Activated CD4-positive, alpha-beta T cell treated with anti-CD3 and anti-CD28 coated beads, Interleukin-10, Interleukin-2, amounts not matched to agents 100 ng/mL and 50 ng/mL, durations not matched to agents 16 hours and 8 hours (primary cell): ENCODE results near the gene ALDH5A1.
A peak's percentile ranks its signal among the peaks of the same experiment; 100 is the strongest.

Source experiments
- DNase-seq: peaks from one replicate; pipeline ENCODE4 v3.0.0-alpha.2; 2020

Gene ALDH5A1

GRCh38 chr6:24494821-24495795, at the start of gene ALDH5A1:
TSS of gene ALDH5A1 (plus strand) at chr6:24494969. CDS start at chr6:24494997, 28 bp downstream.
- DNase-seq, result peak; percentile 80

DNA sequence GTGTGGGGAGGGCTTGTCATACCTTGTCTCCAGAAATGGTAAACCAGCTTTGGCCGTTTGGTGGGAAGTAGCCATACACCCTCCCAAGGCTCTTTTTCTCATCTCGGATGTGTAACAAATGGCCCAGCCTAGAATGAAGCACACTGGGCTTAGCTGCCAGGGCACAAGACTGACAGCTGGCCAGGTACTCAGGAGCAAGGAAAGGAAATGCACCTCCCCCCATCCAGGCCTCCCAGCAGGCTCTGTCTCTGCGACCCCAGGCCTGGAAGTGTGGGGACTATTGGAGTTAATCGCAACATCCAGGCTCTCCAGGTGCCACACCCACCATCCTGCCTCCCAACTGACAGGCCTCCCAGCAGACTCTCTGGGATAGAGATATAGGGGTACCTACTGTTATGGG, 49.1 kb upstream of the ALDH5A1 start:
- DNase-seq, result no peak

DNA sequence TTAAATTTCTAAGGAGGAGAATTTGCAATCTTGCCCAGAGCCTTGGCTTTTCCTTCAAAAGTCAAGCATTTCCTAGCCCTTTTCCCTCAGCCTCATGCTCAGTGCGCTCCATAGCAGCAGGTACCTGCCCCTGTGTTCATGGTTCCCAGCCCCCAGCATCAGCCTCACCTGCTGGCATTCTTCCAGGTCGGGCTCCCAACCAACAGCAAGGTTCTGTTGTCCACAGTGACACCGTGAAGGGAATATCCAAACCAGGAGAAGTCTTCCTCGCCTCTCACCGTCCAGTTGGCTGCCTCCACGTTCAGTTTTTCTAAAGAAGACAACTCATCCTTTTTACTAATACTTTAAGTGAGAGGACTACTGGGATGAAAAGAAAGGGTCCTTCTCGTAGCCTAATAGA, 48.1 kb upstream of the ALDH5A1 start:
- DNase-seq, result no peak

GRCh38 chr6:24448396-24448795, 46.4 kb upstream of the ALDH5A1 start:
- DNase-seq, result no peak

DNA sequence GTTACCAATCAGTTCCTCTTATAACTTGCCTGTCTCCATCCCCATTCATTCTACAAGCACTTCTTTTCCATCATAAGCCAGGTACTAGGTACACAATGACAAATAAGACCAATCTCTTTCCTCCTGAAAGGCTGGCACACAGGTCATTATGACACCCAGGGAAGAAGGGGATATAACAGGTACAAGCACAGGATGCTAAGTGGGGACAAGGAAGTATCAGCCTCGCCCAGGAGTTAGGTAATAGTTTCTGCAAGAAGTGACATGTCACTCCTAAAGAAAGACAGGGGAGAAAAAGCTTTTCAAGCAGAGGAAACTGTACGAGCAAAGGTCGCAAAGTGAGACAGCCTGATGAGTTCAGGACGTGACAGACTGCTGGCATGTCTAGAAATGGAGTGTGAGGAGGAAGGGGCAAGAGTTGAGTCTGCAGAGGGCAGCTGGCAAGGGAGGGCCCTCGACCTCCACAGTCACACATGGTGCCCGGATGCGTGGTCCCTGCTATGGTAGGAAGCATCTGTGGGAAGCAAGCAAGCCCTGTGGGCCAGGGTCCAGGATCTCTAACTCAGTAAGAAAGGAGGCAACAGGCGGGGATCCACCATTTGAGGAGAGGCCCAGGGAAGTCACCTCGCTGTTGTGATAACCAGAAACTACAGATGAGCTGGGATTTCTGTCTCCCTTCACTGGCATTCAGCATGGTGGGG, 45.8 kb upstream of the ALDH5A1 start:
- no peak for DNase-seq

DNA sequence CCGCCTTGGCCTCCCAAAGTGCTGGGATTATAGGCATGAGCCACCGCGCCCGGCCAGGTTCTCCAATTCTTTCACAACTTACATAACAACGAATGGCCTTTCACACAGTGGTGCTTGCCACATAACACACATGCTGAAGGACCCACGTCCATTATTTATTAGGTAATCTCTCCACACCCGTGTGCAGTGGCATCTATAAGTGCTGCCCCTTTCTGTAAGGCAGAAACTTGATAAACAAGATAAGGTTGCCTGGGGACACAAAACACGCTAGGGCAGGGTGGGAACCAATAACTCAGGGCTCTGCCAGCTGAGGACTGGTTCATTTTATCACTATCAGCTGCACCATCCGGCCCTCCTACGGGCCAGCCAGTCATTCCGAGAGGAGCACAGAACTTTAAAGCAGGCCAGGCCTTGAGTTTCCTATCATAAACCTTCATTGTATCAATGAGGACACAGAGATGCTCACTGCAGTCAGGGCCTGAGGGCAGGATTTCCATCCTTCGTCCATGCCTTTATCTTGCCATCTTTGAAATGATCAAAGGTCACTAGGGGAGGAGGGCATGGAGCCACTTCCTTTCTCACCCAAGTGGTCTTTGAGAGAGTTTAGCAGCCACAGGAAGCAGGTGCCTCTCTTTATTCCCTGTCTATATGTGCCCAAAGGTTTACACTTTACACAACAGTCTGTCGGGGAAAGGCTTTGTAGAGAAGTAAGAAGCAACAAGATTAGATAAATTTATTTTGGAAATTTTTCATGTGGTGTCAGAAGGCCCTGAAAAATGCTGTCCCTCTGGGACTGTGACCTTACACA, 43.0 kb upstream of the ALDH5A1 start:
- DNase-seq, result no peak

DNA sequence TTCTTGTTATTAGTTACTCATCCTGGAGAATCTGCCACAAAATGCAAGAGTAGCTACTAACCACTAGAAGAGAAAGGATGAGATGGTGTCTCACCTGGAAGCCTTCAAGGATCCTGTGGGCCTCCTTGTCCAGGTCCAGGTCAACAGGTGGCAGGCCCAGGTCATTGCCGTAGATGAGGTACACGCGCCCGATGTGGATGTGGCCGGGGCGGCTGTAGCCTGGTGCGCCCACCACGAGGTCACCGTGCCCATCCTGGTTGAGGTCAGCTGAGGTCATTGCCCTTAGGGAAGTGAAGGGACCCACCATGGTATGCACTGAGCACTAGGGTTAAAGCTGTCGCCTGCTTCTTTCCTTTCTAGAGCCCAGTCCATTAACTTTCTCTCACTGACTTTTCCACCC, 40.8 kb upstream of the ALDH5A1 start:
- DNase-seq, result no peak

DNA sequence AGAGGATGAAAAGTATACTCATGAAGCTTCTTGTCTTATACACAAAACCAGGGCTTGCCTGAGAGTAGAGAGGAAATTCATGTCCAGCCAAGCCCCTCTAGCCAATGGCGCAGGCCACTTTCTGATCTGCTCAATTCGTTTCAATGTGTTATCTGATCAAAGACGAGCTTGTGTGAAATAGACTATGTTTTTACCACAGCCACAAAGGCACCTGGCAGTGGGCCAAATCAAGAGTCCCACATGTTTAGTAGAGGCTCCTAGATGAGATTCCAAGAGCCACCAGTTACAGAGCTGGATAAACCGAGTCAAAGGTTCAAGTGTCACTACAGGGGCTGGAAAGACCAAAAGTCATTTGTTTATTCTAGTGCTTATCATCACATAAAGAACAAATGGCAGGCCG, 40.3 kb upstream of the ALDH5A1 start:
- DNase-seq, result no peak

DNA sequence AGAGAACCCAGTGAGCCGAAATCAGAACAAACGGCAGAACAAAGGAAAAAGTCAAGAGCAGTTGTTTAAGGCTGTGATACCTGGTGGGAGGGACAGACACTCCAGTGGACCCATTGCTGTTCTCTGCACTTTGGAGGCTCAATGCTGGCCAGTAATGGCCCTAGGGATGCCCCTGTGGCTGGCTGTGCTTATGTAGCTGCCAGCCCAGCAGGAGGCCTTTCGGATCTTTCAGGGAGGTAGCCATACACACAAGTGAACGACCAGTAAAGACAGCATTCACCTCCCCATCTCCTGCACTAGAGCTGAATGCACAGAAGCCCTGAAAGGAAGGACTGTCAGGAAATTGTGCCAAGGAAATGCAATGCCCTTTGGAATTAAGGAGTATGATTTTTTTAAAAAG, 39.7 kb upstream of the ALDH5A1 start:
- no peak for DNase-seq

- no peak for DNase-seq
These were observed 36.6 kb upstream of the ALDH5A1 start for GRCh38 chr6:24458134-24458533.

GRCh38 chr6:24458941-24459340, 35.8 kb upstream of the ALDH5A1 start:
- no peak for DNase-seq

DNA sequence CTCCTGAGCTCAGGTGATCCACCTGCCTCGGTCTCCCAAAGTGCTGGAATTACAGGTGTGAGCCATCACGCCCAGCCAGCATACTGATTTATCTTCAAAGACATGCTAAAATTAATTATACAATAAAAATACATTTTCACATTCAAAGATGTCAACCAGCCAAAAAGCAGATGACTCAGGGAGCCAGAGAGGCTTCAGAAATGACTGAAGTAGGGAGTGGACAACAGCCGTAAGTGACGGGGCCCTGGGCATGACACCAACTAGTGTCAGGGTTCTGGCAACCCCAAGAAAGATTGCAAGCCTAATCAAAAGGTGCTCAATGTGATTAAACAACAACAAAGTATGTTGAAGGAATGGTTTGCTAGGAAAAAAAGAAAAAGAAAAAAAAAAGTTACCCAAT, 33.8 kb upstream of the ALDH5A1 start:
- DNase-seq, result no peak

DNA sequence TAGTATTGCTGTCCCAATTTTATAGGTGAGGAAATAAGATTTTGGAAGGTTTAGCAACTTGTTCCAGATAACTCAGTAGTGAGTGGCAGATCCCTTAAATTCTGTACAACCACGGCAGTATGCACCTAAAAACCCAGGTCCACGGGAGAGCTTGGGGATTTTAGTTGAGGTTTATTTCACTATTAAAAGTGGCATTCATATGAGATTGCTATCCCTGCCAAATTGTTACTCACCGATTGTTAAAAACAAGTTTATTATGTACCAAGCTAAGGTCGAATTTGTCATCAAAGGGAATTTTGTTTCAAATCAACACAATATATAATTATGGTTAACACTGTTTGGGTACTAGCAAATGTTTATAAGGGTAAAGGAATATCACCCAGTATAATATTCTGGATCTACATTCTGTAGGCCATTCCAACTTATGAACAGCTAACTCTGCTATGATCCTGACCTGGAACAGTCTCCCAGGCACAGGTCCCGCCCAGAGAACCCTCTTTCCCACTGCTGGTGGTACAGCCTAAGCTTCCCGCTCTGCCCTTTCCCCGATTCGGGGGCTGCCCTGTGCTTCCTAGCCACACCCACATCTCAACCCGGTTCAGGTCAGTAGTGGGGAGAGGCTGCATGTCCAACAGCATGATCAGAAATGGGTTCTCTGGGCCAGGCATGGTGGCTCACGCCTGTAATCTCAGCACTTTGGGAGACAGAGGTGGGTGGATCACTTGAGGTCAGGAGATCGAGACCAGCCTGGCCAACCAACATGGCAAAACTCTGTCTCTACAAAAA, 30.3 kb upstream of the ALDH5A1 start:
- DNase-seq, result no peak

- DNase-seq, result no peak
These were observed 25.0 kb upstream of the ALDH5A1 start for GRCh38 chr6:24469811-24470210.

DNA sequence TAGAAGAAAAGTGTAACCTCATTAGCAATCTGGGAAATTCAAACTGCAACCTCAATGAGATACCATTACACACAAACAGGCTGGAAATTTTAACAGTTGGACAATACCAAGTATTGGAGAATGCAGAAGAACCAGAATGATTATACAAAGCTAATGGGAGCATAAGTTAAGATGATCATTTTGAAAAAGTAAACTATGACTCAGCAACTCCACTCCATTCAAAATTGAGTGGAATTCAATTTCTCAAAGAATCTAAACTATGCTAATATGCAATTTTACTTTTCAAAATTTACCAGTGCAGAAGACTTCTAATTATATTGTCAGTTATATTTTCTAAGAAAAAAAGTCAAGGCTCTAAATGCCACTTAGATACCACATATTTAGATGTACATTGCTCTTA, 22.6 kb upstream of the ALDH5A1 start:
- no peak for DNase-seq

GRCh38 chr6:24476631-24477030, 18.1 kb upstream of the ALDH5A1 start:
- DNase-seq, result no peak

DNA sequence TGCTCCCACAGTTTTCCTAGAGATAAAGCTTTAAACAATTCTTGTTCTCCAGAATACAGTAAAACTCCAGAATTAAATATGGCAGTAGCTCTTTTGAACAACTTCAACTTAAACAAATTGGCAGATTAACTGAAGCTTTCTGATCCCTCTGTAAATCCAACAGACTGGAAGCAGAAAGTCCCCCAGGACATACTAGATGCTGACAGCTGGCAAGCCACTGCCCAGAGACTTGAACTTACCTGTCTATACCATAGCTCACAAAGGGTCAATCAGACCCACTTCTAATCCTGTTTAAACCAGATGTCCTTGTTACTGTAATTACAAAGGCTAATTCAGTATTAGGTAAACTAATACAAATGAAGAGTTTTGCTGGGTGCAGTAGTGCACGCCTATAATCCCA, 17.7 kb upstream of the ALDH5A1 start:
- DNase-seq, result no peak

- DNase-seq, result no peak
These were observed 15.9 kb upstream of the ALDH5A1 start for GRCh38 chr6:24478903-24479302.

DNA sequence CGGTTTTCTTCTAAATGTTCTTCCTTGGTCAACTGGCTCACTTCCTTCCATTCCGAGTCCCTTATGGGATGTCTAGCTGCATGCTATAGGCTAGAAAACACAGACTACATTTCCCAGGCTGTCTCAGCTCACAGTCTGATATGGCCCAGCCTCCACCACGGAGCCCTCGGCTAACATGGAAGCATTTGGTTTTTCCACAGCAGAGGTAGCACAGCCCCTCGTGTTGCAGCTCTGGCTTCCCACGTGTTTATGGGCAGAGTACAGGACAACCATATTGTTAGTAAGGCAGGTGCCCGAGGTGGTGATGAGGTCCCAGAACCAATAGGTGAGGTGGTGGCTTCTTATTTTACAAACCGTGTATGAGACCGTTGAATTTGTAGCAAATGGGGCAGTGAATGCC, 14.1 kb upstream of the ALDH5A1 start:
- DNase-seq, result no peak

GRCh38 chr6:24481449-24481848, 13.3 kb upstream of the ALDH5A1 start:
- DNase-seq, result no peak

GRCh38 chr6:24484657-24485323, 10.0 kb upstream of the ALDH5A1 start:
- no peak for DNase-seq

DNA sequence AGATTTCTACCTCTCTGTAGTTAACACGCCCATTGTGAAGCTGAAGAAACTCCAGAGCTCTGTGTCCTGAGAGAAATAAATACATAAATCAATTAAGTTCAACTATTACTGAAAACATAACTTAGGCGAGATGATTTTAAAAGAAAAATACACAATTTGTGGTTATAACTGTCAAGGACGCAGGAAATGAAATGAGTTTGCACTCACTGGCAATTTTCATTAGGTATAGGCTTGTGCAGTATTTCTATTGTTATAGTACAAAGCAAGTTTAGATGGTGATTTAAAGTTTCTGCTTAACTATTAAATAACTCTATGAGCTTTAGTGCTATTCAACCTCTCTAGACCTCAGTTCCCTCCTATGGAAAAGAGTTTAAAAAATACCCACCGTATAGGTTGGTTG, 8.7 kb upstream of the ALDH5A1 start:
- DNase-seq, result peak; percentile 16
